GM20000 (cell line): ENCODE data around the gene LRRFIP2.

Experiments used
- DNase-seq: peaks from one replicate; pipeline ENCODE4 v3.0.0; 2012; ENCODE audit warnings: low spot score
- TF ChIP-seq, protein P1 (sequence below): IDR thresholded peaks from 2 replicates; pipeline ENCODE4 v1.5.1; 2012; ENCODE audit warnings: mild to moderate bottlenecking, control low read depth; ENCODE audit errors: extremely low read depth, missing control alignments

LRRFIP2 gene

GRCh38 chr3:37183976-37184375 lies 9.6 kb upstream of the LRRFIP2 start:
- DNase-seq: no peak
- TF ChIP-seq, protein P1, sequence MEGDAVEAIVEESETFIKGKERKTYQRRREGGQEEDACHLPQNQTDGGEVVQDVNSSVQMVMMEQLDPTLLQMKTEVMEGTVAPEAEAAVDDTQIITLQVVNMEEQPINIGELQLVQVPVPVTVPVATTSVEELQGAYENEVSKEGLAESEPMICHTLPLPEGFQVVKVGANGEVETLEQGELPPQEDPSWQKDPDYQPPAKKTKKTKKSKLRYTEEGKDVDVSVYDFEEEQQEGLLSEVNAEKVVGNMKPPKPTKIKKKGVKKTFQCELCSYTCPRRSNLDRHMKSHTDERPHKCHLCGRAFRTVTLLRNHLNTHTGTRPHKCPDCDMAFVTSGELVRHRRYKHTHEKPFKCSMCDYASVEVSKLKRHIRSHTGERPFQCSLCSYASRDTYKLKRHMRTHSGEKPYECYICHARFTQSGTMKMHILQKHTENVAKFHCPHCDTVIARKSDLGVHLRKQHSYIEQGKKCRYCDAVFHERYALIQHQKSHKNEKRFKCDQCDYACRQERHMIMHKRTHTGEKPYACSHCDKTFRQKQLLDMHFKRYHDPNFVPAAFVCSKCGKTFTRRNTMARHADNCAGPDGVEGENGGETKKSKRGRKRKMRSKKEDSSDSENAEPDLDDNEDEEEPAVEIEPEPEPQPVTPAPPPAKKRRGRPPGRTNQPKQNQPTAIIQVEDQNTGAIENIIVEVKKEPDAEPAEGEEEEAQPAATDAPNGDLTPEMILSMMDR: no peak

DNA sequence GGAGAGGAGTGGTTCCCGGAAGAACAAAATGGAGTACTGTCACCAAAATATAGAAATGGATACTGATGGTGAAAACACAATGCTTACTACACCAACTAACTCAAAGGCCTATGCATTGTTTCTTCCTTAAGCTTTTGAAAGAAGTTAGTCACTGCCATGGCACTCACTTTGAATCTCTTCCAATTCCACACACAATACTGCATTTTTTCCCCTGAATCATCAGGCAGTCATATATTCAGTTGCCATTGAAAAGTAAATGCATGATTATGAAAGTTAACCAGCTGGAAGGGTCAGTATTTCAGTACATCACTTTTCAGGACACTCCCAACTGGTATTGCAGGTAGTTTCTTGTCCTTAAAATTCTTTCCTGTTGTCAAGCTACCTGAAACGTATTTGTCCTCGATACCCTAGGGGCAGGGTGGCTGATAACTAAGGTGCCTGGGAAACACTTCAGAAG lies 9.0 kb upstream of the LRRFIP2 start:
- no peak for DNase-seq
- TF ChIP-seq, protein P1: no peak

DNA sequence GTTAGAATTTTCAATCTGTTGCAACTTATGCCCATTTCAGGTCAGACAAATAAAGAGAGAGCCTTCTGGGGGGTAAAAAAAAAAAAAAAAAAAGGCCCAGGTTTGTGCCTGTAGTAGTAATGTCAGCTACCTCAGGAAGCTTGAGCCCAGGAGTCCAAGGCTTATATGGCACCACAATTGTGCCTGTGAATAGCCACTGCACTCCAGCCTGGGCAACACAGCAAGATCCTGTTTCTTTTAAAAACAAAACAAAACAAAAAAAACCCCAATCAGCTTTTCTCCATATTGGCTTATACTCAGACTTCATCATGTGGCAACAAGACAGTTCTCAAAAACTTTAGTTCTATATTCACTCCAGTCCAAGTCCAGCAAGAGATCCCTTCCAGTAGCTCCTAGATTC lies 8.4 kb upstream of the LRRFIP2 start:
- DNase-seq: no peak
- TF ChIP-seq, protein P1: no peak

GRCh38 chr3:37181756-37182155 lies 7.4 kb upstream of the LRRFIP2 start:
- TF ChIP-seq, protein P1: no peak
- no peak for DNase-seq

DNA sequence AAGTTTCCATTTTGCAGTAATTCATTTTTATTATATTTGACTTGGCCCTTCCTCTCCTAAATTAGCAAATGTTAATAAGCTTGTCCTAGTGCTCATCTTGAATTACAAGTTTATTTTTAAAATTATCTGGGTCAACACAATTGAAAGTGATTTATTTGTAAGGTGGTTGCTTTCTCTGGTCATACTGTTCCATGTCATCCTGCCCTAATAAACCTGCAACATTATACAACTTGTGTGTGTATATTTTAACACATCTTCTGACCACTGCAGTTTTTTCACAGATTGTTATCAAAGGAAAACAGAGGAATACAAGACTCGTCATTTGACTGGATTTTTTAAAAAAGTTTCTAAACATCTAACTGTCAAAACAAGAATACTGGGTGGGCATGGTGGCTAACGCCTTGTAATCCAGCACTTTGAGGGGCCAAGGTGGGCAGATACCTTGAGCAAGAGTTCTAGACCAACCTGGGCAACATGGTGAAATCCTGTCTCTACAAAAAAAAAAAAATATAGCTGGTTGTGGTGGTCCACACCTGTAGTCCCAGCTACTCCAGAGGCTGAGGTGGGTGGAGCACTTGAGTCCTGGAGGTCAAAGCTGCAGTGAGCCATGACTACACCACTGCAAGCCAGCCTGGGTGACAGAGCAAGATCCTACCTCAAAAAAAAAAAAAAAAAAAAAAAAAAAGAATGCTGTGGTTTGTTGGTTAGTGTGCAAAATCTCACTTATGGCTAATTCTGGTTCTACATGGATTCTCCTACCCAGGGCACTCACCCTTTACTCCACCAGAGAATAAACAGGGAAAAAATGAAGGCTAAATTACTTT lies 5.0 kb upstream of the LRRFIP2 start:
- no peak for DNase-seq
- TF ChIP-seq, protein P1: no peak

- TF ChIP-seq, protein P1: no peak
Observed at GRCh38 chr3:37173806-37174205, 576 bp downstream of the LRRFIP2 start.

GRCh38 chr3:37171144-37171543 lies 3.2 kb downstream of the LRRFIP2 start:
- DNase-seq: no peak
- TF ChIP-seq, protein P1: no peak

More at GRCh38 chr3:37173806-37174205, 576 bp downstream of the LRRFIP2 start:
- DNase-seq: no peak
